ENCODE results near the gene DDX56.

DDX56 gene

DNA sequence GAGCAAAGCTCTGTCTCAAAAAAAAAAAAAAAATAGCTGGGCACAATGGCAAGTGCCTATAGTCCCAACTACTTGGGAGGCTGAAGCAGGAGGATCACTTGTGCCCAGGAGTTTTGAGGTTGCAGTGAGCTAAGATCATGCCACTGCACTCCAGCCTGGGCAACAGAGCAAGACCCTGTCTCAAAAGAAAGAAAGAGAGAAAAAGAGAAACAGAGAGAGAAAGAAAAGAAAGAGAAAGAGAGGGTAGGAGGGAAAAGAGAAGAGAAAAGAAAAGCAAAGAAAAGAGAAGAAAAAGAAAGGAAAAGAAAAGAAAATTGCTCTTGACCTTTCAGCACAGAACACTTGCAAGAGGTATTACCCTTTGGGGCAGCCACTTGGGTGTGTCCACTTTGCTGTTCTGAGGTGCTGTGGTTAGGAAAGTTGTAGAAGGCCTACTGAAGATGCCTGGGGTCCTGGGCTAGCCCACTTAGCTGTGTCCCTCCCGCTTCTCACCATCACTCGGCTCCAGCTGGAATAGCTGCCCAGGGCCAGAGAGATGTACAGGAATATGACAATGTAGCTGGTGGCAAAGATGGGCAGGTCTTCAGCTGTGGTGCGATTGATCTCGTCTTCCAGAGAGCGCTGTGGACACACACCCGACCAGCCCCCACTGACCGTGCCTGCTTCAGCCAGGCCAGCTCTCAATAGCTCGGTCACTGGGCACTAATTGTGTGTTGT, 38.2 kb downstream of the DDX56 start:
- no peak for DNase-seq (ENCODE audit: low read depth in 2 of 2)

DNA sequence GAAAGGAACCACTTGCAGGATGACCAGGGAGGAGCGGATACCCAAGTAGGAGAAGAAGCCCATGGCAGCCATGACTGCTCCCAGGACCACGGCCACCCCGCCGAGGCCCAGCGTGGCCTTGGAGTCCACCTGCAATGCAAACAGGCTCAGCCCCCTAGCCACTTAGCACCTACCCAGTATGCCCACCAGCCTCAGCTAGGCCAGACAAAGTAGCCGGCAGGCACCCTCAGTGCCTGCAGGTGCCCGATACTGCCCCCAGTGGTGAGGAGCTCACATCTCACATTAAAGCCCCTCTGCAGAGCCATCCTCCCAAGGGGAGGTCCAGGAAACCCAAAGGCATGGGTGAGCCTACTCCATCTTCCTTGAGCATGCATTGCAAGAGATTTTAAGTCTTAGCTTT, 39.2 kb downstream of the DDX56 start:
- DNase-seq (ENCODE audit: low read depth in 2 of 2), result peak in 1 of 2 donors; percentile 11

DNA sequence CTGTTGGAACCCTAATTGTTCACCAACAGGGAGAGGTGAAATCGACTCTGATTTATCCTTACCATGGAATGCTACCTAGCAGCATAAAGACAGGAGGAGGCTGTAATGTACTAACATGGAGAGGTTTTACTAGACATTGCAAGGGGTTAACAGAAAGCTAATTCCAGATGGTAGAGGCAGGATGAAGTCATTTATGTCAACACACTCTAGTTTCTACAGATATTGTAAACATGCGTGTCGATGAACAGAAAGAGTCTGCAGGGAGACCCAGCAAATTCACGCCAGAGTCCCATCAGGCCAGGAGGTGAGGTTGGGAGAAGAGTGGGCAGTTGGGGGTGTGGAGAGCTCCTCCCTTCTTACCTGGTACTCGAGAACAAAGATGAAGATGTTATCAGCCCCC, 39.6 kb downstream of the DDX56 start:
- DNase-seq (ENCODE audit: low read depth in 2 of 2), result no peak

DNA sequence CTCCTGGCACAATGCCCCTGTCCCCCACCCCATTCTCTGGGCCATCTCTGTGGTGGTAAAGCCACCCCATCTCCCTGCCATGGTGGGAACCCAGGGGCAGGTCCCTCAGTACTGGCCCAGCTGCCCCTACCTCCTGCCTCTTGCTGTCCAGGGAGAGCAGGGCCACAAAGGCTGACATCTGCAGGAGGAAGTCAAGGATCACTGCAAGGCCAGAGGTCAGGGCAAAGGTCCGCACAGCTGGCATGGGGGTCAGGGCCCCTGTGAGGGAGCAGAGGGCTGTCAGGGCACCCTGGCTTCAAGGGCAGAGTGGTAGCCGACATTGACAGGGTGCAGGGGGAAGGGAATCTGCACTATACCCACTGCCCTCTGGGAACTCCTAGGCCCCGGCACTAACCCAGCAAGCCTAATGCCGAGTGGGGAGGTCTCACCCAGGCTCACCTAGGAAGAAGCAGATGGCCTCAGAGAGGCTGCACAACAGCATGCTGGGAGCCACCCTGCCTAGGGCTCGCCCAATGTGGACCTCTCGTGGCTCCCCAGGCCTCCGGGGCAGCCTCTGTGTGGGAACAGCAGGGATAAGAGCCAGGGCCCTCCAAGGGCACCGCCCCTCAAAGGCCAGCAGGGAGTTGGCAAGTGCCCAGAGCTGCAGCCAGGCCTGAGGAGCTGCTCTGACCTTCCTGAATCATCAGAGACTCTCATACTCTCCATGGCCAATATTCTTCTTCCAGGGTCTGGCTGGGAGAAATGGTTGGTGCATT, 40.2 kb downstream of the DDX56 start:
- no peak for DNase-seq (ENCODE audit: low read depth in 2 of 2)

DNA sequence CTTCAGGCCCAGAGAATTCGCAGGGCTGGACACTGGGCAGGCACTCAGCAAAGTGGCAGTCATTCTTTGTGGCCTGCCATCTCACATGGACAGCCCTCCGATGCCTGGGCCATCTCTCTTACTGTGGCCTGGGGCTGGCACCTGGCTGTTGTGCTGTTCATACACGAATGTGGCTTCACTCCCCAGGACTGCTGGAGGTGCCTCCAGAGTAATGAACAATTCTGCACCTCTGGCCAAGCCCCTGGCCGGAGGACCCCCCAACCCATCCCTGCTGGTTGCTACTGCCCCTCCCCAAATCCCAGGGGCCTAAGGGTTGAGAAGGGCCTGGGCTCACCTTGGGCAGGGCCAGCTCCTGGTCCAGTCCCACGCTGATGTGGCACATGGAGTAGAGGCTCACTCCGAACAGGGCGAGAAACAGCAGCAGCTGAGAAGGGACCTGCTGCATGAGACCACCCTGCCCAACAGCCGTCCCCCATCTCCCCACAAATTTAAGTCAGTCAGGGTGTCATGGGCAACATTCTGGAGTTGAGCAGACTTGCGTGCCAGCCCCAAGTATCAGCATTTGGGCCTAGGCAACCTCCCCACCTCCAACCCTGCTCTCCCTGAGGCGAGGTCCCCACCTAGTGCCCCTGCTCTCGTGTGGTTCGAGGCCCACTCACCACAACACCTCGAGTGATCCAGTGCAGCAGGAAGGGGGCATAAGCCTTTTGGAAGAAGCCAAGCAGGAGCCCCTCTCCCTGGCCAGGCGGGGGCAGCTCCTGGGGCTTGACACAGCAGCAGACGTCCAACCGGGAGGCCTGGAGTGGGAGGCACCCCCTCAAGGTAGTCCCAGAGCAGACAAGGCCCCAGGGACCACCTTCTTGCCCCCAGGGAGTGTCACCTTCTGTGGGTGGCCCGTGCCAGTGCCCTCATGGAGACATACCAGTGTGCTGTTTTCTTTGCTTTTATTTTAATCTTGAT, 42.0 kb downstream of the DDX56 start:
- DNase-seq (ENCODE audit: low read depth in 2 of 2), result no peak

DNA sequence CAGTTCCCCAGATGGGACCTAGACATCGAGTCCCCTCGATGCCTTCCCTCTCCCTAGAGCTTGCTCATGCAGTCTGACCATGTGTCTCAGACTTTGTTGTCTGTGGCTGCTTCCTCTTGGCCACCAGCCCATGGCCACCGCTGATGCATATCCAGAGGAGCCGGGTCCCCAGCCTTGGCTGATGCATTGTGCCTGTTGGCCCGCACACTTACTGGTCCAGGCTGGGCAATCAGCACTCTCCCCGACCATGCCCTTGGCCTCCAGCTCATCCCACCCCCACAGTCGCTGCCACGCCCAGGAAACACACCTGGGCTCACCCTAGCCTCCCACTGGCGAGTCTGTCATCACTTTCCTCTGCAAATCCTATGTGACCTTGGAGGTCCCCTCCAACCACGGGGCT, 42.7 kb downstream of the DDX56 start:
- DNase-seq (ENCODE audit: low read depth in 2 of 2), result no peak

DNA sequence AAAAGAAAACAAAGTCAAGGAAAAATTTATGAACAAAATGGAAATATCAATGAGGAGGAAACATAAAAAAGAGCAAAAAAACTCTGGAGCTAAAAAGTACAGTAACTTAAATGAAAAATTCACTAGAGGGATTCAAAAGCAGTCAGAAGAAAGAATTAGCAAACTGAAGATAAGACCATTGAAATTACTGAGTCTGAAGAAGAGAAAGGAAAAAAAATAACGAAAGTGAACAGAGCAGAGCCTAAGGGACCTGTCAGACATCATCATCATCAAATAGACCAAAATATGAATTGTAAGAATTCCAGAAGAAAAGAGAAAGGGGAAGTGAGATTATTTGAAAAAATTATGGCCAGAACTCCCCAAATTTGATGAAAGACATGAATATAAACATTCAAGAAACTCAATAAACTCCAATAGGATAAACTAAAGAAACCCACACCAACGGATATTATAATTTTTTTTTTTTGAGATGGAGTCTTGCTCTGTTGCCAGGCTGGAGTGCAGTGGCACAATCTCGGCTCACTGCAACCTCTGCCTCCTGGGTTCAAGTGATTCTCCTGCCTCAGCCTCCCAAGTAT, 48.8 kb downstream of the DDX56 start:
- no peak for DNase-seq (ENCODE audit: low read depth in 2 of 2)

DNA sequence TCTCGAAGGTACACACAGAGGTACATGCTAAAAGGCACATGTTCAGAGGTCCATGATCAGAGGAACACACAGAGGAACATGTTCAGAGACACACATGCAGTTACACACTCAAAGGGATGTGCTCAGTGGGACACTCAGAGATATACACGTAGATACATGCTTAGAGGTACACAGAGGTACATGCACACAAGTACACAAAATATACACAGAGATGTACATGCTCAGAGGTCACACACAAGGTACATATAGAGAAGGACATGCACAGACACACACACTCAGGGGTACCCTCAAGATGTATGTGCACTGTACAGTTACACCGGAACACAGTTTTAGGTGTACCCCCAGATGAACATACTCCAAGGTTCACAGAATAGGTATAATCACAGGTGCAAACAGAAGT, 51.4 kb downstream of the DDX56 start:
- no peak for DNase-seq (ENCODE audit: low read depth in 2 of 2)

DNA sequence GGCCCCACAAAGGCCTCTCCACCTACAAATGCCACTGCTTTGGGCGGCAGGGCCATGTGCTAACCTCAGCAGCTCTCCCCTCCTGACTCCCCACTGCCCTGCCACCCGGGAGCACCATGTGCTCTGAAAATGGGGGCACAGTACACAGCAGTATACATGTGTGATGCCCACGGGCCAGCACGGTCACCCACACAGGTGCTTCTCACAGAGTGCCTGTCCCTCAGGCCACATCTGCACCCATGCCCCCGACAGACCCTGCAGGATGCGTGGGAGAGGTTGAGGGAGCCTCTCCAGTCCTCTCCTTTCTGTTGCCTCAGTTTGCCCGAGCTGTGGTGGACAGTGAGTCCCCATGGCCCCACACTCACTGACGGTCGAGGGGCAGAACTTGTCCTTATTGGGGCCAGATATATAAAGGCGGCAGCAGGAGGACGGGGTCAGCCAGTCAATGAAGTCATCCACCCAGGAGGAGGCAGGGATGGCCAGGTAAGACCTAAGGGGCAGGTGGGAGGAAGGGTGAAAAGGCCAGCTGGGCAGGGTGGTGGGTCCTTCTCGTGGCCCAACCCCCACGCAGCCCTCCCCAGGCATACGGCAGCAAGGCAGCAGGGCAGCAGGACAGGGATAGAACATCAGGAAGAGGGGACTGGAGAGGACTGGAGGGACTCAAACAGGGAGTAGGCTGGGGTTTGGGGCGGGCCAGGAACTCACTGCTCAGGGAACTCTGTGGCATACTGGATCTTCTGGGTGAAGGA, 52.2 kb downstream of the DDX56 start:
- DNase-seq (ENCODE audit: low read depth in 2 of 2), result no peak

DNA sequence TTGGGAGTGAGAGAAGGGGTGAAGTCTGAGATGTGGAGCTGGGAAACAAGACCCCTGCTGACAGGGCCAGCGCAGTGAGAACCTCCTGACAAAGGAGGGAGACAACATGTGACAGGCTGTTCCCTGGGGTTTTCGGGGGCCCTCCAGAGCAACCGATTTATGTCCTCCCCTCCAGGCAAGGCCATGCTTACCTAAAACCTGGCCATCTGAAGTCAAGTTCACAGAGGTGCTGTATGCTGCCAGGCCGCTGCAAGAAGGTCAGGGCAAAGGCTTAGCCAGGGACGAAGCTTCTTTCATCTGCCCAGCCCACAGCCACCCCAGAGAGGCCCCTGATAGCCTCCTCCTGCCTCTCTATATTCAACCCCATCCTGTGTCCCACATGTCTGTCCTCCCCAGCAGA, 53.1 kb downstream of the DDX56 start:
- no peak for DNase-seq (ENCODE audit: low read depth in 2 of 2)

DNA sequence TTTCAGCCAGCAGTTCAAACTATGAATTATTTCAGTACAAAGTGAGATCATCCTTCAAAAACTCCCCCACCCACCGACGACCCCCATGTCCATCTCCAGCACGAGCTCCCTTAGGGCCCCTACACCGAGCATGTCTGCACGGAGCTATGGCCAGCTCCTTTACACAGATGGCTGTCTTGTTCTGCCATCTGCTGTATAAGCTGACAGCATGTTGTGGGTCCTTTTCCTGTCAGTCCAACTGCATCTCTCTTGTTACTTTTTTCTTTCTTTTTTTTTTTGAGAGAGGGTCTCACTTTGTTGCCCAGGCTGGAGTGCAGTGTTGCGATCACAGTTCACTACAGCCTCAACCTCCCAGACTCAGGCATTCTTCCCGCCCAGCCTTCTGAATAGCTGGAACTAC, 54.2 kb downstream of the DDX56 start:
- no peak for DNase-seq (ENCODE audit: low read depth in 2 of 2)

DNA sequence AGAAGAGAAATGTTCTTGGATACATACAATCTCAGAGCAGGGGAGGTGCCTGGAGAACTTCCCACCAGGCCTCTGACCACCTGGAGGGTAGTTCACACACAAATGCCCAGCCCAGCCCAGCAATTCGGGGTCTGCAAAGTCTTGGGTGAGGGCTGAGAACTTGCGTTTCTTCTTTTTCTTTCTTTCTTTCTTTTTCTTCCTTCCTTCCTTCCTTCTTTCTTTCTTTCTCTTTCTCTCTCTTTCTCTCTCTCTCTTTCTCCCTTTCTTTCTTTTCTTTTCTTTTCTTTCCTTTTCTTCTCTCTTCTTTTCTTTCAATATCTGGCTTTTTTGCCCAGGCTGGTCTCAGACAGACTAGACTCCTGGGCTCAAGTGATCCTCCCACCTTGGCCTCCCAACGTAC, 54.9 kb downstream of the DDX56 start:
- DNase-seq (ENCODE audit: low read depth in 2 of 2), result no peak

DNA sequence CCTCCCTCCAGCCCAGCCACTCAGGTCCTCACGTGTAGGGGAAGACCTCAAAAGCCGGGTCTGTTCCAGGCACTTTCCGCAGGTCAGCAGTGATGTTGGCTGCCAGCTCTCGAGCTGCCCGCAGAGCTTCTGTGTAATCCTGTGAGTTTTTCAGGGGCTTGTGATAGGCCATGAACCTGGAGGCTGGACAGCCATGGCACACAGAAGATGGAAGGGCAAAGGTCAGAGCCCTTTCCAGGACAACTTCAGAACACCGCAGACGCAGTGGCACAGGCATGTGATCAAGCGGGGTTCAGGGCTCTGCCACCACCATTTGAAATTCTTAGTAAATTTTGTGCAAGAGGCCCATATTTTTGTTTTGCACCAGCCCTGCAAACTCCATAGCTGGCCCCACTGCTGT, 56.5 kb downstream of the DDX56 start:
- no peak for DNase-seq (ENCODE audit: low read depth in 2 of 2)
